HepG2 (cell line): Measurements from ENCODE around the gene CCDC175.

ENCODE experiments used
- BCL6 ChIP-seq: IDR thresholded peaks from 2 replicates; pipeline ENCODE4 v1.6.1; 2016; ENCODE audit warnings: missing genetic modification reagents, missing compliant biosample characterization
- MAFF ChIP-seq: IDR thresholded peaks from 2 replicates; pipeline ENCODE4 v1.6.1; 2011; ENCODE audit warnings: low read depth, low read length, improper control_type of control experiment
- PAWR ChIP-seq: sonication (generic); formaldehyde crosslinking; IDR thresholded peaks from 2 replicates; pipeline ENCODE4 v1.4.0; 2020; ENCODE audit warnings: missing genetic modification reagents, mild to moderate bottlenecking, borderline replicate concordance
- SRF ChIP-seq: IDR thresholded peaks from 2 replicates; pipeline ENCODE4 v1.6.1; 2011; ENCODE audit warnings: mild to moderate bottlenecking, low read depth, low read length, moderate library complexity
- ZFP37 ChIP-seq: sonication (generic); formaldehyde crosslinking; IDR thresholded peaks from 2 replicates; pipeline ENCODE4 v1.4.0; 2020; ENCODE audit warnings: missing genetic modification reagents, borderline replicate concordance
- ZMYM4 ChIP-seq: sonication (generic); formaldehyde crosslinking; IDR thresholded peaks from 2 replicates; pipeline ENCODE4 v1.8.1; 2023; ENCODE audit warnings: mild to moderate bottlenecking, missing genetic modification reagents
- ZNF138 ChIP-seq: sonication (generic); formaldehyde crosslinking; IDR thresholded peaks from 2 replicates; pipeline ENCODE4 v1.5.0; 2020; ENCODE audit warnings: mild to moderate bottlenecking, low read depth, missing genetic modification reagents
- ZNF292 ChIP-seq: sonication (generic); formaldehyde crosslinking; IDR thresholded peaks from 2 replicates; pipeline ENCODE4 v1.8.1; 2022; ENCODE audit warnings: mild to moderate bottlenecking, low read depth, missing genetic modification reagents, borderline replicate concordance

DNA sequence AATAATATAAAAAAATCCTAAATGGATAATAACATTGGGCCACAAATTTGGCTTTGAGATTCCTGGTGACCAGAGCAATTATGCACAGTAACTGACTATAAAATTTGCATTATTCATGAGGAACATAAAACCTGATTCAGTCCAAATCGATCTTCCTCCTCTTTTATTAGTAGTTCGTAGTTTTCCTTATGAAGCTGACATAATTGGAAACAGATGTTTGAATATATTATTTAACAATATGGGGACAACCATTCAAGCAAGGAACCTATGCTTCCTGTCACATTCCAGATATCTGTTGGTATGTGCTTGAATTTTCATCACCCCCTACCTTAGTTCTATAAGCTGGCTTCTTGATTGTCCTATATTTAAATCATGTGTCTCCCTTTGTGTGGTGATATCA, 34.9 kb downstream of the CCDC175 start:
- TF ChIP-seq ZNF292 (CRISPR knock-in tag) (no peak), SRF (no peak), MAFF (no peak), ZNF138 (CRISPR knock-in tag) (no peak), ZFP37 (CRISPR knock-in tag) (no peak), PAWR (CRISPR knock-in tag) (no peak), BCL6 (CRISPR knock-in tag) (no peak), ZMYM4 (CRISPR knock-in tag) (no peak)
